Smooth muscle cell (in vitro differentiated cells): Measurements from ENCODE around the gene ATPAF2. TPM values are rescaled to one million over a fixed set of nuclear protein-coding genes. Genes with fewer than 3 reads are reported as not detected.

Experiments
- DNase-seq: peaks from one replicate; lab custom pipeline; 2025; ENCODE audit not compliant: unreplicated experiment; lab: John Stamatoyannopoulos, UW
- H2AFZ ChIP-seq: fragments of 200-600 bp; sonication (generic); 2 replicates; pipeline ENCODE4 v1.6.0; 2016; ENCODE audit warnings: antibody characterized with exemption, low read depth, mild to moderate bottlenecking
- H3F3A ChIP-seq: fragments of 200-600 bp; sonication (generic); 2 replicates; pipeline ENCODE4 v1.6.0; 2017; ENCODE audit warnings: antibody characterized with exemption, low read depth
- H3K27ac ChIP-seq: fragments of 200-600 bp; sonication (generic); 2 replicates; pipeline ENCODE4 v1.5.1; 2016; ENCODE audit warnings: low read depth, mild to moderate bottlenecking
- H3K27me3 ChIP-seq: fragments of 200-600 bp; sonication (generic); 2 replicates; pipeline ENCODE4 v1.6.1; 2016; ENCODE audit warnings: low read depth, mild to moderate bottlenecking
- H3K36me3 ChIP-seq: fragments of 200-600 bp; sonication (generic); 2 replicates; pipeline ENCODE4 v1.5.1; 2016; ENCODE audit warnings: low read depth
- H3K4me1 ChIP-seq: fragments of 200-600 bp; sonication (generic); 2 replicates; pipeline ENCODE4 v1.5.1; 2016; ENCODE audit warnings: low read depth
- H3K4me2 ChIP-seq: fragments of 200-600 bp; sonication (generic); 2 replicates; pipeline ENCODE4 v1.6.0; 2016; ENCODE audit warnings: mild to moderate bottlenecking
- H3K4me3 ChIP-seq: fragments of 200-600 bp; sonication (generic); 2 replicates; pipeline ENCODE4 v1.5.1; 2016; ENCODE audit warnings: mild to moderate bottlenecking
- H3K79me2 ChIP-seq: fragments of 200-600 bp; sonication (generic); 2 replicates; pipeline ENCODE4 v1.6.0; 2016; ENCODE audit warnings: low read depth, mild to moderate bottlenecking
- H3K9ac ChIP-seq: fragments of 200-600 bp; sonication (generic); 2 replicates; pipeline ENCODE4 v1.6.0; 2016; ENCODE audit warnings: low read depth
- H3K9me3 ChIP-seq: fragments of 200-600 bp; sonication (generic); replicated peaks from 2 replicates; pipeline ENCODE4 v1.5.1; 2016; ENCODE audit warnings: low read depth
- H4K20me1 ChIP-seq: fragments of 200-600 bp; sonication (generic); 2 replicates; pipeline ENCODE4 v1.6.0; 2016; ENCODE audit warnings: low read depth
- WGBS: methylation state at CpG from one replicate; pipeline ENCODE4 v1.1.7; 2016; ENCODE audit warnings: low lambda C conversion rate; 5-methylcytosine and 5-hydroxymethylcytosine counted together
- polyA plus RNA-seq: library from polyadenylated mRNA; unstranded; fragments of >200 nt; fragmentation: Nextera tagmentation; extraction: Ambion mirVana; gene quantifications from 2 replicates; pipeline ENCODE4 v1.2.1, GENCODE V29; 2016
- total RNA-seq: library from RNA; depleted of rRNA; stranded (reverse); fragments of >200 nt; gene quantifications from 2 replicates; pipeline ENCODE4 v1.2.3, GENCODE V29; 2014
- TF ChIP-seq, protein P1 (sequence below): fragments of 200-600 bp; sonication (generic); IDR thresholded peaks from 2 replicates; pipeline ENCODE4 v1.5.1; 2017; ENCODE audit warnings: borderline replicate concordance, mild to moderate bottlenecking, antibody characterized with exemption; ENCODE audit not compliant: insufficient read depth, poor library complexity, severe bottlenecking

ATPAF2 gene
- total and polyA plus RNA-seq, 2 experiments from 2014 or later, result 31.0 to 32.3 TPM

DNA sequence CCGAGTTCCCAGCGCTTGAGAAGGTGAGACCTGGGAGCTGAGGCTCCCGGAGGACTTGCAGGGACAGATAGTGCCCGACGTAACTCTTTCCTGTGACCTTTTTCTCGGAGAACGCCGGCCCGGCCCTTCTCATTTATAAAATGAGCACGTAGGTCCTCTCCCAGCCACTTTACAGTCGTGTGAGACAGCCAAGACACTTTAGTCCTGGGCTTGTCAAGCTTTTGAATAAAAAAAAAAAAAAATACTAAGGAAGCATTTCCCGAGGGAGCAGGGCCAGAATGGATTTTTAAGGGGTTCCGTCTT, 66.1 kb downstream of the ATPAF2 start:
- peak overlapping the region; percentile 93 for H3K27ac ChIP-seq
- H3K4me3 ChIP-seq, result peak overlapping the region; percentile 72
- no peaks in the 10 kb centered on the region for H3K27me3 ChIP-seq
- H3F3A ChIP-seq, result no peaks in the 10 kb centered on the region
- no peaks in the 10 kb centered on the region for H3K9me3 ChIP-seq
- WGBS, result 8% methylated on average over 13 of the region's 13 CpGs
- no peaks in the 10 kb centered on the region for H3K36me3 ChIP-seq
- peaks cover 11% of the 10 kb centered on the region for H3K4me1 ChIP-seq
- peaks cover 39% of the 10 kb centered on the region for H3K79me2 ChIP-seq
- H2AFZ ChIP-seq, result peak overlapping the region; percentile 78
- DNase-seq, result no peak
- peaks cover 33% of the 10 kb centered on the region for H4K20me1 ChIP-seq
- TF ChIP-seq, protein P1, sequence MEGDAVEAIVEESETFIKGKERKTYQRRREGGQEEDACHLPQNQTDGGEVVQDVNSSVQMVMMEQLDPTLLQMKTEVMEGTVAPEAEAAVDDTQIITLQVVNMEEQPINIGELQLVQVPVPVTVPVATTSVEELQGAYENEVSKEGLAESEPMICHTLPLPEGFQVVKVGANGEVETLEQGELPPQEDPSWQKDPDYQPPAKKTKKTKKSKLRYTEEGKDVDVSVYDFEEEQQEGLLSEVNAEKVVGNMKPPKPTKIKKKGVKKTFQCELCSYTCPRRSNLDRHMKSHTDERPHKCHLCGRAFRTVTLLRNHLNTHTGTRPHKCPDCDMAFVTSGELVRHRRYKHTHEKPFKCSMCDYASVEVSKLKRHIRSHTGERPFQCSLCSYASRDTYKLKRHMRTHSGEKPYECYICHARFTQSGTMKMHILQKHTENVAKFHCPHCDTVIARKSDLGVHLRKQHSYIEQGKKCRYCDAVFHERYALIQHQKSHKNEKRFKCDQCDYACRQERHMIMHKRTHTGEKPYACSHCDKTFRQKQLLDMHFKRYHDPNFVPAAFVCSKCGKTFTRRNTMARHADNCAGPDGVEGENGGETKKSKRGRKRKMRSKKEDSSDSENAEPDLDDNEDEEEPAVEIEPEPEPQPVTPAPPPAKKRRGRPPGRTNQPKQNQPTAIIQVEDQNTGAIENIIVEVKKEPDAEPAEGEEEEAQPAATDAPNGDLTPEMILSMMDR, result no peak
- H3K9ac ChIP-seq, result peak overlapping the region; percentile 91
- H3K4me2 ChIP-seq, result peak overlapping the region; percentile 88

DNA sequence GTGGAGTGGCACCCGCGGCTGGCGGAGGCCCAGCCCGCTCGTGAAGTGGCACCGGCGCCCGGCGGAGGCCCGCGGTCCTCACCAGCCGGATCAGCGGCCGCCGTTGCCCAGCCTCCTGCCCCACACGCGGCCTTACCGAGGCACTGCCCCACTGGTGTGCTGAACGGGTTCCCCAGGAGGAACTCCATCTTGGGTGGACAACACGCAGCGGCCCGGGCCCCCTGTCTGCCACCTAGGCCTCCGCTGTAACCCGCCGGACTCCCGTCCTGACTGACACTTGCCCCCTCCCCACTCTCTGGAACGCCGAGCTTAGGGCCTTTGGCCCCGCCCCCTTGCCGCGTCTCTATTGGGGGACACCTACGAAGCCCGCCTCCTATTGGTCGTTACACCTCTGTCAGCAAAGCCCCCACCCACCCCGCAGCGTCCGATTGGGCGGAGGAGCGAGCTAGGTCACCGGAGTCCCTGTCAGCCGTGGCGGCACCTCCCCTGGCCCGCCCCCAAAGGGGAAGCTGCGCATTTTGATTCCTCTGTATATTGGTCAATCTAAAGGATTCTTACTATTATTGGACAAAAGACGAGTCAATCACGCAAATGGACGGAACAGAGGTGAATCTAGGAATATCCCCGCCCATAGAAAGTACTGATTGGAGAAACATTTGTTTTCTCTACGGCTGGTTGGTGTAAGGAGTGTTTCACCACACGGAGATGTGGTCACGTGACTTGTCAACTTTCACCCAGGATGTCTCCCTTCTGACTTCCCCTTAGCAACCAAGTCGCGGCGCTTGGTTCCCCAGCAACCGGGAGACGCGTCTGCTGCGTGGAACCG, 66.6 kb downstream of the ATPAF2 start, which contains the start of the genes DRC3 and TOM1L2:
Gene DRC3 (plus strand): TSS at position 737 of the 826 bp plus-strand sequence. CDS start 4,737 bp downstream, outside the sequence.
Gene TOM1L2 (minus strand): TSS at position 275 of the 826 bp plus-strand sequence. CDS start 87 bp downstream, at position 188.
- WGBS, result under 1% methylated on average over 52 of the region's 59 CpGs
- TF ChIP-seq, protein P1, result no peak
- Histone ChIP-seq H3F3A (no peaks in the 10 kb centered on the region), H3K9ac (peak within 1 kb of the TSS; percentile 96), H4K20me1 (peaks cover 36% of the 10 kb centered on the region), H3K36me3 (no peaks in the 10 kb centered on the region), H2AFZ (peak within 1 kb of the TSS; percentile 78), H3K79me2 (peaks cover 44% of the 10 kb centered on the region), H3K27me3 (no peaks in the 10 kb centered on the region), H3K4me1 (peaks cover 11% of the 10 kb centered on the region), H3K4me2 (peak within 1 kb of the TSS; percentile 97), H3K4me3 (peak within 1 kb of the TSS; percentile 87), H3K9me3 (no peaks in the 10 kb centered on the region), H3K27ac (peak within 1 kb of the TSS; percentile 93)
- DNase-seq, result peak; percentile 98

DNA sequence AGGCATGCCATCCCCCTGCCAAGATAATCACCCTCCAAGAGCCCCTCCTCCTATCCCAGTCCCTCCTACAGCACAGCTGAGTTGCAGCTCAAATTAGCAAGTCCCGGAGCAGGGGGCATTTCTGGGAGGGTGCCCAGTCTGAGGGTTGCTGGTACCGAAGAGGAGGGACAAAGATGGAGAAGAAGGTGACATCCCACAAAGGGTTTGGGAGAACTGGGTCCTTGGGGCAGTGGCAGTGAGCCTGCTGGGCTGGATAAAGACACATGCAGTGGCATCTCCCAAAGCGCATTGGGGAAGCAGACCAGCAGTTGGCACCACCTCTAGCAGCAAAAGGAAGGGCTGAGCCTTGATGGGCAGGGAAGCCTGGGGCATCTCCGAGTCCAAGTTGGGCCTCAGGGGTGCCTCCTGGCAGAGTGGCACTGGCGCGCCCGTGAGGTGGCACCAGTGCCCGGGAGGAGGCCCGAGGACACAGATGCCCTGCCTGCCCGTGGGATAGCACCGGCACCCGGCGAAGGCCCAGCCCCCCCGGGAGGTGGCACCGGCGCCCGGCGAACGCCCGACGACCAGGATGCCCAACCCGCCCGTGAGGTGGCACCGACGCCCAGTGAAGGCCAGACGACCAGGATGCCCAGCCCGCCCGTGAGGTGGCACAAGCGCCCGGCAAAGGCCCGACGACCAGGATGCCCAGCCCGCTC, 67.4 kb downstream of the ATPAF2 start:
- peaks cover 11% of the 10 kb centered on the region for H3K4me1 ChIP-seq
- H3K79me2 ChIP-seq, result peaks cover 51% of the 10 kb centered on the region
- H3K36me3 ChIP-seq, result no peaks in the 10 kb centered on the region
- no peaks in the 10 kb centered on the region for H3K9me3 ChIP-seq
- WGBS, result 20% methylated on average over 33 of the region's 33 CpGs
- H2AFZ ChIP-seq, result no peak overlapping the region
- peak overlapping the region; percentile 97 for H3K4me2 ChIP-seq
- DNase-seq, result no peak
- H3K9ac ChIP-seq, result peak overlapping the region; percentile 96
- TF ChIP-seq, protein P1, result no peak
- H3K27me3 ChIP-seq, result no peaks in the 10 kb centered on the region
- no peaks in the 10 kb centered on the region for H3F3A ChIP-seq
- peaks cover 44% of the 10 kb centered on the region for H4K20me1 ChIP-seq
- H3K27ac ChIP-seq, result peak overlapping the region; percentile 82
- H3K4me3 ChIP-seq, result peak overlapping the region; percentile 87
